COLO668 (cell line): ENCODE data around the gene ZNF830.
"Not testable (repeated sequence)": the region's sequence is repeated elsewhere in the genome, so short reads cannot be mapped to it uniquely, and the experiment has no call there.

ENCODE experiments used
- DNase-seq: peaks from one replicate; lab custom pipeline; 2025; ENCODE audit not compliant: unreplicated experiment; lab: John Stamatoyannopoulos, UW

The ZNF830 gene

DNA sequence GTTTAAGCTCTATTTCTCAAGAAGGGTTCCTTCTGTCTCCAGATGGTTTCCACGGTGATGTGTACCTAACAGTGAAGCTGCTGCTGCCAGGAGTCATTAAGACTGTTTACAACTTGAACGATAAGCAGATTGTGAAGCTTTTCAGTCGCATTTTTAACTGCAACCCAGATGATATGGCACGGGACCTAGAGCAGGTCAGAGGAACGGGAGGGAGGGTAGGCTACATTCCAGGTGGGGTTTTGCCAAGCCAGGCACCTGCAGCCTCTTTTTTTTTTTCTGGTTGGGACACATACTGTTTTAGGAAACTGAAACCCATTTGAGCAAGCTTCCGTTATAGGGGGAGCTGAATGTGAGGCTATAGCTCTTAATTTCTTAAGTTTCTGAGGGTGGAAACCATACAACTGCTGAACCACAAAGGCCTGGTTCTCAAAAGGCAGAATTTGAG is 29.6 kb downstream of the ZNF830 start:
- DNase-seq, result no peak

DNA sequence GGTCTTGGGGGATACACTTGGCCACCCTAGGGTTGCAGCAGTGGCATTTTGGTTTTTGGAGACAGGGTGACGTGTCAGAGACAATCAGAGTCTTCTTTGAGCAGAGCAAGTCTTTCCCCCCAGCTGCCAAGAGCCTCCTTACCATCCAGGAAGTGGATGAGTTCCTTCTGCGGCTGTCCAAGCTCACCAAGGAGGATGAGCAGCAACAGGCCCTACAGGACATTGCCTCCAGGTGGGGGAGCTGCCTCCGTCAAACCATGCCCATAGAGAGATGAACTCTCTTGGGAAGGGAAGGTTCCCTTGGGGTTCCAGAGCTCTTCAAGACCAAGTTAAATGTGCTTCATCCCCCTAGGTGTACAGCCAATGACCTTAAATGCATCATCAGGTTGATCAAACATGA is 30.3 kb downstream of the ZNF830 start:
- no peak for DNase-seq

DNA sequence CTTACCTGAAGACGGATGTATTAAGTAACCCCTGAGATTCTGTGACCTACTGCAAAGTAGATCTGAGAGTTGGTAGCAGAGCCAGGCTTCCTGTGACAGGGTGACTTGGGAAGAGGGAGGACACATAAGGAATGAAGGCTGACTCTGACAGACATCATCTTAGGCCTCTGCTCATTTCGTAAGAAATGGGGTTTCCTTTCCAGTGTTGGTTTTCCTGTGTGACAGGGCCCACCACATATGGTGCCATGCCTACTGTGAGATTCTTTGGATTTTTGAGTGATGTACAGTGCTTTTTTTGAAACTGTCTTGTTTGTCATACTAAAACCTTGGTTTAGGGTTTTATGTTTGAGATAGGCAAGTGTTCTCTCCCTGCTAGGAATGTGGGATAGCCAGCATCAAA is 31.7 kb downstream of the ZNF830 start:
- DNase-seq, result no peak

DNA sequence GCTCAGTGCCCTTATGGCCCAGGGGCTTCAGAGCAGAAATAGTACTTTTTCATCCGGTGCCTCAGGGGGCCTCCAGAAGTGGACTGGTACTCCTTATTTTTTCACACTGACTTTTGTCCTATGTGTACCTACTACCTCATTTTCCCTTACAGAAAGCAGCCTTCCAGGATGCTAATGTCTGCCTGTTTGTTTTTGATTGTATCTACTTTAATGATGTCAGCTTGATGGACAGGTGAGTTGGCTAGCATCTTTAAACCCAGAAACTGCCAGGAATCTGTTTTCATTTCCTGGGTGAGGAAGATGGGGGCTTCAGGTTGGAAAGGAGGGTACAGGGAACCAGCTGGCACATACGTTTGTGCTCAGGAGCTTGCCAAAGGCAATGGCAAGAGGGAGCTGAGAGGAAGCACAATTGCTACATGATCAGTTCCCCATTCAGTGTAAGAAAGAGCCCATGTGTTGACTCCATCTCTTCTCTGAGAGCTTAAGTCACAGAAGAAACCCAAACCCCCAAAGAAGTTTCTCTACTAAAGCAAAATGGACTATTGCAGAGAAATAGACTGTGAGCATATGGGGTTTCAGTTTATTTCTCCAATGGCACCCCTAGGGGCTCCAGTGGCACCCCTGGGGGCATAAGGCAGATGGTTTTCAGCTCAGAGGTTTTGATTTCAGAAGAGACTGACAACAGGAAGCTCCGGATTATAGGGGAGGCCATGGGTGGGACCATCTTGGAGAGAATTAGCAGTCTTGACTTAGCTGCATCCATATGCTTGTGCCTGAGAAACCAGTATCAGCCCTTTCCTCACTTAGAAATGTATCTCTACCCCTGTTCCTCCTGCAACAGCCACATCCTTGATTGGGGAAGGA is 35.3 kb downstream of the ZNF830 start:
- DNase-seq, result no peak

DNA sequence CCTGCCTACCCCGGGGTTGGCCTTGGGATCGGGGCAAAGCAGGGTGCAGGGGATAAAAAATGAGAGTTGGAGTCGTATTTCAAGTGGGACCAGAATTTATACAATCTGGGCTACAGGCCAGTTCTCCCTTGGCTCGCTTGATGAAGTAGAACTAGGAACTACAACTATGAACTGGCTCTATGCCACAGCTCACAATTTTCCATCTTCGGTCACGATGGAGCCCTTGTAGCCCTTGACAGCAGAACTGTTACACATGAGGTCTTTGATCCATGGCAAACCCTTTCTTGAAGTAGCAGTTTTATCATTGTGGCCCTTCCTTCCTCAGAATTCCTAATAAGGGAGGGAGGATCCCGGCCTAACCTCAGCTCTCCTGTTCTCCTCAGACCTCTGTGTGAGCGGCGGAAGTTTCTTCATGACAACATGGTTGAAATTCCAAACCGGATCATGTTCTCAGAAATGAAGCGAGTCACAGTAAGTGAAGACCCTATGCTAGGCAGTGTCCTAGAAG is 36.1 kb downstream of the ZNF830 start:
- no peak for DNase-seq

DNA sequence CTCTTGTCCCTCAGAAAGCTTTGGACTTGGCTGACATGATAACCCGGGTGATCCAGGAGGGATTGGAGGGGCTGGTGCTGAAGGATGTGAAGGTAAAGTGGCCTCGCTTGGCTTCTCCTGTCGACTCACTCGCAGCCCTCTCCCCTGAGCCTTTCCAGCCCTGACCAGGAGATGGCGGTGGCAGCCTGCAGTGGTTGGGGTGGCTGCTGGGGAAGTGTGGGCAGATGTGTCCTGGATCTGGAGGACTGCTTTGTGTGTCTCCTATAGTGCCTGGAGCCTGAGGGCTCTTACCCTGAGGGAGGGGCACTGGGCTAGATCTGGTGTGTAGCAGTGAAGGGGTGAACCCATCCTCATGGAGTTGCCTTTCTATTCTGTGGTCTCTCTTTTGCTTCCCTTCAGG is 36.9 kb downstream of the ZNF830 start:
- peak; percentile 22 for DNase-seq

DNA sequence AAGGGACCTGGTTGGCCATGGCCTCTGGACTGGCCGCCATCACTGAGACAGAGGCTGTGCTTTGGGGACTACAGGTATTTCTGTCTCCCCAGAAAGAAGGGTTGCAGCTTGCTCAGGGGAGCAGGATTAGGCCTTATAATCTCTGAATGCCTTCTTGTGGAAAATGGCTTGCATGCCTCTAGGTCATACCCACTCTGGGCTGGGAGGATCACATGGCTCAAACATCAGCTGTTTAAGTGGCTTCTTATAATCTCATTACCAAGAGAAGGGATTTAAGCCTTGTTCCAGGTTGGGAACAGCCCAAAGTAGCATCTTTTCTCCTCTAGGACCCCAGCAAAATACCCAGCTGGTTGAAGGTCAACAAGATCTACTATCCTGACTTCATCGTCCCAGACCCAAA is 38.1 kb downstream of the ZNF830 start:
- no peak for DNase-seq

DNA sequence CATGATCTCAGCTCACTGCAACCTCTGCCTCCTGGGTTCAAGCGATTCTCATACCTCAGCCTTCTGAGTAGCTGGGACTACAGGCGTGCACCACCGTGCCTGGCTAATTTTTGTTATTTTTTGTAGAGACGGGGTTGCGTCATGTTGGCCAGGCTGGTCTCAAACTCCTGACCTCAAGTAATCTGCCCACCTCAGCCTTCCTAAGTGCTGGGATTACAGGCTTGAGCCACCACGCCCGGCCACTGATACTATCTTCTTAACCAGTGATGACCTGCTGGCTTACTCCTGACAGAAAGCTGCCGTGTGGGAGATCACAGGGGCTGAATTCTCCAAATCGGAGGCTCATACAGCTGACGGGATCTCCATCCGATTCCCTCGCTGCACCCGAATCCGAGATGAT is 39.6 kb downstream of the ZNF830 start:
- not testable (repeated sequence) for DNase-seq

DNA sequence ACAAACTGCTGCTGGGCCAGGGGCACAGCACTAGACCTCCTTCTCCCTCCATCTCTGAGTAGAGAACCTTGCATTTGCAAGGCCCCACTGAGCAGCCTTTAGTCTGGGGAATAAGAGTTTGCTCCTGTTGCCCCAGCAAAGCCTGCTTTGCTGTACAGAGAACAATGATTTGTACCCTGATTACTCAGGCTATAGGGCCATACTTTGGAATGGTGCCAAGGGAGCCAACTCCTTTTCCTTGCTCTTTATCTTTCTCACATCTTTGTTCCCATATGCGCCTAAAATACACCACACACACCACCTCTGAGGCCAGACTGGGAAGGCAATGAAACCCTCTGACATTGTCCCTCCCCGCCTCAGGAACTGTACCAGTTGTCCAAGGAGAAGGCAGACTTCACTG is 40.2 kb downstream of the ZNF830 start:
- DNase-seq, result no peak

DNA sequence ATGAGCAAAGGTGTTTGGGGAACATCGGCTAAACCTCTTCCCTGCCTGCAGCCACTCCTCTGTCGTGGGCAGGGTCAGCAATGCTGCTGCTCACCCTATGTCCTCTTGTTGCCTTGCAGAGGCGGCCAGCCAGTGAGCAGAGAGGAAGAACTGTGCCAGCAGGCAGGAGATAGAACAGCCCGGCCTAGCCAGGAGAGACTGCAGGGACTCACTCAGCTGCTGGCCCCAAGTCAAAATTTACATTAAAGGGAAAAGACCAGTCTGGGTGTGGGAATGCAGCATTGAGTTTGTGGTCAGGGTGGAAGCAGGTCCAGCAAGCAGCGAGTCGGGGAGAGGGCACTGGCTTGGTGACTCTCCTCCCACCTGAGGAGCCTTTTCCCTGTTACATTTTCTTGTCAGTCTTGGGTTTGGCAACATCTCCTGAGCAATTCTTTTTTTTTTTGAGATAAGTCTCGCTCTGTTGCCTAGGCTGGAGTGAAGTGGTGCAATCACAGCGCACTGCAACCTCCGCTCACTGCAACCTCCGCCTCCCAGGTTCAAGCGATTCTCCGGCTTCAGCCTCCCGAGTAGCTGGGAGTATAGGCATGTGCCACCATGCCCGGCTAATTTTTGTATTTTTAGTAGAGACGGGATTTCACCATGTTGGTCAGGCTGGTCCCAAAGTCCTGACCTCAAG is 41.7 kb downstream of the ZNF830 start:
- DNase-seq, result no peak

DNA sequence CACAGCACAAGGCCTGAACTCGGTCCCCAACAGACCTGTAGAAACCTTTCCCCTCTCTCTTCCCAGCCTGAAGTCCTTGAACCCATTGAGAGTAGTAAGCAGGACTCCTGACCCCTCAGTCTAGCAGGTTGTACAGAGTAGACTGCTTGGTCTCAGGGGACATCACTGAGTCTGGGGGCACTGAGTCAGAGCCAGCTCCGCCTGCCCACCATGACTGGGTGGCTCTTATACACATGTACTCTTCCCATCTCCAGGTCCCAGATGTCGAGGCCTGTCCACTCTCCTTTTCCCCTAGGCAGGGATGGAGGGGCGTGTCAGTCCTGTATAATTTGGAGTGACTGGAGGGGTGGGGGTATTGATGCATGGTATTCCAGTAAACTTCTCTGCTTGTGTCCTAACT is 42.4 kb downstream of the ZNF830 start:
- DNase-seq, result no peak

DNA sequence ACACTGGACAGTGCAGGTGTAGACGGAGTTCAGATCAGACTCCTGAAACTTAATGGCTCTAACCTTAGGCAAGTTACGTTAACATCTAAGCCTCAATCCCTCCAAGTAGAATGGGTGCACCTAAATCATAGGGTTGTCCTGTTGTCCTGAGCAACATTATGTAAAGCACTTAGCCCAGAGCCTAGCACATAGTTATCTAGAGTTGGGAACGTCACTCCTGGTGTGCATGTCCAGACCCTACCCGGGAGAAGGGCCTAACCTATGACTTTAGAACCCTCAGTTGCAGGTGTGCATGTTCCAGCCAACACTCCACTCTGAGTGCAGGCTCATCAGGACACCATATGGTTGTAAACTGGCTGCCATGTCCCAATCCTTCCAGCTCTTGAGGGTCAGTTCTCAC is 45.0 kb downstream of the ZNF830 start:
- no peak for DNase-seq

DNA sequence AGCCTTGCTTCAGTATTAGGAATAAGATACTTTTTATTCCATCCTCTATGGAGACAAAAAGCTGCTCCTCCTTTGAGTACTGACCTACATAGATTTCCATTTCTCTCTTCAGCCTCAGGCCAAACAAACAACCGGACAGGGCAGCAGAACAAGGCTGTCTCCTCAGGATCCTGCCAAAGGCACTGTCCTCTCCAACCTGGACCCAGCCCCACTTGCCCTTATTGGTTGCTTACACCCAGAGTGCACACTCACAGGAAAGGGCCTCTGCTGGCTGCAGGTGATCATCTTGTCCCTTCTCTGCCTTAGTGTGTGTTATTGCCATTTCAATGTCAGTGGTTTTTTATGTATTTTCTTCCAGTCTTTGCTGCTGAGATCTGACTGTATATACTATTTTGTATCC is 45.6 kb downstream of the ZNF830 start:
- DNase-seq, result no peak

DNA sequence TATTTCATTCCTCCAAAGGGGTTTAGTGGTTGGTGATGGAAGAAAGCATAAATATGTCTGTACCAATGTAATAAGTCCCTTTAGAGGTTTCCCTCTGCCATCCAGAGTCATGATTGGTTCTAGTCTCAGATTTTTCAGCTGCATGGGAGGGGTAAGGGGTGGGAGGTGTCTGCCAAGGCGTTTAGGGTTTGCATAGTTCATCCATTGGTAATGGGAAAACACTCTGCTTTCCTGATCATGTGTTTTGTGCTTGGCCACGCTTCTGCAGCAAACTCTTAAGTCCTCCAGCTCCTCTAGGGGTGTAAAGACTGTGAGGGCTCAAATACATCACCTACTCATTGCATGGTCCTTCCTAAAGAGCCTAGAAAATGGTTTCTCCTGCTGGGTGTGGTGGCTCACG is 48.8 kb downstream of the ZNF830 start:
- no peak for DNase-seq

DNA sequence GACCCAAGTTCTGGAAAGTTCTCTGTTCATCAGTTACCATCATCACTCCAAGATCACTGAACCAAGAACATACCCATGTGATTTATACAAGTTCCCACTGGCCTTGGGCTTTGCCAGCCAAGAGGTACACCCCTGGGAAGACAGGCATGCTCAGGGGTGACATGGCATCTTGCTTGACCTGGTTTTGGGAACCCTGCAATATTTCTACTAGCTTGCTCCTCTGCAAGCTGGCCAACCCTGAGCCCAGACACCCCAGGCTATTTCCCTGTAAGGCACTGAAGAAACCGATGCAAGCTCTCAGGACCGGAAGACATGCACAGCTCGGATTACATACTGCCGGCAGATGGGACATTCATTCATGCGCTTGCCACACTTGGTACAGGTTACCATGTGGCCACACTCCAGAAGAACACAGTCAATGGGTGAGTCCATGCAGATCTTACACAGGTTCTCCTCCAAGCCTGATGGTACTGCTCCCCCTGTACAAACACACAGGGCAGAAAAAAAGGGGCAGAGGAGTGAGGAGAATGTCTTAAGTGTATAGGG is 50.4 kb downstream of the ZNF830 start:
- no peak for DNase-seq
